Measurements from ENCODE around the gene SMCR8. TPM values are rescaled to one million over a fixed set of nuclear protein-coding genes. Genes with fewer than 3 reads are reported as not detected.

Gene SMCR8
- total and polyA plus RNA-seq, 10 of the 15 experiments (the other 5 are each of a cell fraction or from before 2014, with no cell fraction given): 0.52 to 16.4 (median 8.0) TPM

- Histone ChIP-seq H3K4me3 (no peak overlapping the region), H3K27me3 (replicated peaks in 1 of 2; ENCODE audit: control insufficient read depth in 2 of 2, insufficient read depth in 2 of 2, low read length in 1 of 2) (no peaks in the 10 kb centered on the region), H3K4me2 (ENCODE audit: control insufficient read depth, insufficient read depth) (no peak overlapping the region), H3K79me2 (ENCODE audit: control insufficient read depth, insufficient read depth, low read length) (no peaks in the 10 kb centered on the region), H3K9me3 (replicated peaks; ENCODE audit: control insufficient read depth, insufficient read depth, low read length) (no peaks in the 10 kb centered on the region), H3K4me1 (ENCODE audit: control insufficient read depth, insufficient read depth, low read length) (no peaks in the 10 kb centered on the region), H3K36me3 (ENCODE audit: control insufficient read depth in 2 of 2, insufficient read depth in 2 of 2, low read length in 1 of 2) (peaks cover 6 to 10% of the 10 kb centered on the region in 2 experiments; a peak in 3 of 4 replicates), H3K9ac (ENCODE audit: control insufficient read depth, insufficient read depth, low read length) (no peak overlapping the region), H3K27ac (ENCODE audit: control insufficient read depth, insufficient read depth) (no peak overlapping the region), H4K20me1 (ENCODE audit: control insufficient read depth, insufficient read depth) (no peaks in the 10 kb centered on the region), H2AFZ (ENCODE audit: control insufficient read depth, low read depth, low read length) (no peak overlapping the region)
- in situ Hi-C loops (cut with MboI) (no loop called here), intact Hi-C loops (cut with micrococcal nuclease; ENCODE audit: unreplicated experiment) (no loop called here)
- RAD21 ChIA-PET (ENCODE audit: unreplicated experiment): no interaction called here
- CTCF ChIA-PET: no interaction called here
- no TSS peak for BruUV-seq (replicated peaks)
- TF ChIP-seq SIX5 (IDR thresholded peaks at IDR 0.05; ENCODE audit: low read depth, low read length, severe bottlenecking) (no peak), NFYA (IDR thresholded peaks at IDR 0.05; ENCODE audit: borderline replicate concordance, low read depth, low read length) (no peak)
- FAIRE-seq (no peak), DNase-seq (ENCODE audit: low read depth, low spot score) (no peak), ATAC-seq (no peak)
- SMC1A ChIA-PET (ENCODE audit: uncharacterized antibody, unreplicated experiment): no interaction called here
- POLR2A ChIA-PET: no interaction called here
- WGBS (ENCODE audit: insufficient coverage, insufficient replicate concordance, low lambda C conversion rate, missing lambda C conversion rate): 97% methylated on average over 14 of the region's 14 CpGs
Measured at GRCh38 chr17:18270046-18270931, 44.8 kb upstream of the SMCR8 start.

GRCh38 chr17:18277076-18277475 is 38.0 kb upstream of the SMCR8 start:
- ATAC-seq: no peak
- Histone ChIP-seq H4K20me1 (ENCODE audit: control insufficient read depth, insufficient read depth) (no peaks in the 10 kb centered on the region; the same call in 1 of the 2 replicates), H3K4me1 (ENCODE audit: control insufficient read depth, insufficient read depth, low read length) (no peaks in the 10 kb centered on the region), H3K79me2 (ENCODE audit: control insufficient read depth, insufficient read depth, low read length) (no peaks in the 10 kb centered on the region), H3K27ac (ENCODE audit: control insufficient read depth, insufficient read depth) (no peak overlapping the region), H3K36me3 (ENCODE audit: control insufficient read depth in 2 of 2, insufficient read depth in 2 of 2, low read length in 1 of 2) (peaks cover 35 to 38% of the 10 kb centered on the region in 2 experiments), H3K4me3 (no peak overlapping the region), H3K27me3 (replicated peaks in 1 of 2; ENCODE audit: control insufficient read depth in 2 of 2, insufficient read depth in 2 of 2, low read length in 1 of 2) (no peaks in the 10 kb centered on the region), H3K9me3 (replicated peaks; ENCODE audit: control insufficient read depth, insufficient read depth, low read length) (no peaks in the 10 kb centered on the region), H2AFZ (ENCODE audit: control insufficient read depth, low read depth, low read length) (no peak overlapping the region), H3K4me2 (ENCODE audit: control insufficient read depth, insufficient read depth) (no peak overlapping the region), H3K9ac (ENCODE audit: control insufficient read depth, insufficient read depth, low read length) (no peak overlapping the region)
- intact Hi-C loops (cut with micrococcal nuclease; ENCODE audit: unreplicated experiment) (no loop called here), in situ Hi-C loops (cut with MboI) (no loop called here)
- ChIA-PET CTCF (interaction anchor here (0.5 kb wide), 1 partner anchor 50 kb away, joined by 3 read pairs; no protein-coding TSS in a partner anchor), RAD21 (ENCODE audit: unreplicated experiment) (no interaction called here), SMC1A (ENCODE audit: uncharacterized antibody, unreplicated experiment) (no interaction called here), POLR2A (no interaction called here)
- BruUV-seq (replicated peaks): no TSS peak
- 100% methylated on average over 1 of the region's 1 CpG for WGBS (ENCODE audit: insufficient coverage, insufficient replicate concordance, low lambda C conversion rate, missing lambda C conversion rate)
- FAIRE-seq: no peak
- DNase-seq (ENCODE audit: low read depth, low spot score): no peak
- no peak for TF ChIP-seq SMAD5 (IDR thresholded peaks at IDR 0.05; ENCODE audit: low read depth)
- TF ChIP-seq SREBF2 (IDR thresholded peaks at IDR 0.05; ENCODE audit: low read length): no peak
- no peak for TF ChIP-seq ZNF384 (IDR thresholded peaks at IDR 0.05; ENCODE audit: borderline replicate concordance, low read depth, low read length)
- no peak for TF ChIP-seq ATF3 (IDR thresholded peaks at IDR 0.05; ENCODE audit: borderline replicate concordance, extremely low read depth, low read depth, low read length)
- no peak for TF ChIP-seq BCL11A (IDR thresholded peaks at IDR 0.05; ENCODE audit: low read depth, low read length)
- no peak for TF ChIP-seq WRNIP1 (IDR thresholded peaks at IDR 0.05; ENCODE audit: borderline replicate concordance, low read depth, low read length)
